ENCODE measurements around the gene KY. TPM values are rescaled to one million over a fixed set of nuclear protein-coding genes. Genes with fewer than 3 reads are reported as not detected.
A peak's percentile ranks its signal among the peaks of the same experiment; 100 is the strongest.

Gene KY
- total RNA-seq, 3 donors from 2014 or later: 0.33 to 1.2 TPM; not detected in 1

- no peak for DNase-seq (ENCODE audit: low spot score in 2 of 2)
- Histone ChIP-seq H3K9me3 (no peaks in the 10 kb centered on the region), H3K27ac (no peak overlapping the region), H3K4me3 (no peak overlapping the region), H3K27me3 (no peaks in the 10 kb centered on the region), H3K4me1 (peaks cover 0 to 5% of the 10 kb centered on the region in 2 donors), H3K36me3 (no peaks in the 10 kb centered on the region)
- intact Hi-C loops (cut with DNase I; ENCODE audit: low total_unique reads): no loop called here
- no peak for TF ChIP-seq POLR2A (IDR thresholded peaks at IDR 0.05)
- TF ChIP-seq CTCF (IDR thresholded peaks at IDR 0.05): no peak
Observed at GRCh38 chr3:134608771-134609435, 41.9 kb downstream of the KY start.

GRCh38 chr3:134608023-134608770 is 42.6 kb downstream of the KY start:
- no peak for TF ChIP-seq POLR2AphosphoS5 (IDR thresholded peaks at IDR 0.05)
- no peaks in the 10 kb centered on the region for H3K9me3 ChIP-seq
- H3K36me3 ChIP-seq: no peaks in the 10 kb centered on the region
- no peaks in the 10 kb centered on the region for H3K27me3 ChIP-seq
- intact Hi-C loops (cut with DNase I; ENCODE audit: low total_unique reads): no loop called here
- H3K4me1 ChIP-seq: peaks cover 0 to 5% of the 10 kb centered on the region in 2 donors
- H3K4me3 ChIP-seq: no peak overlapping the region
- no peak for DNase-seq (ENCODE audit: low spot score in 2 of 2)
- no peak overlapping the region for H3K27ac ChIP-seq

- H3K27ac ChIP-seq: no peak overlapping the region
- intact Hi-C loops (cut with DNase I; ENCODE audit: low total_unique reads): no loop called here
- DNase-seq (ENCODE audit: low spot score in 2 of 2): no peak
- H3K9me3 ChIP-seq: no peaks in the 10 kb centered on the region
- H3K27me3 ChIP-seq: no peaks in the 10 kb centered on the region
- TF ChIP-seq POLR2AphosphoS5 (IDR thresholded peaks at IDR 0.05) (no peak), CTCF (IDR thresholded peaks at IDR 0.05) (no peak), POLR2A (IDR thresholded peaks at IDR 0.05) (no peak)
- peaks cover 0 to 5% of the 10 kb centered on the region in 2 donors for H3K4me1 ChIP-seq
- H3K36me3 ChIP-seq: no peaks in the 10 kb centered on the region
- no peak overlapping the region for H3K4me3 ChIP-seq
Observed at GRCh38 chr3:134607054-134608022, 43.5 kb downstream of the KY start.

GRCh38 chr3:134606033-134607025 is 44.5 kb downstream of the KY start:
- DNase-seq (ENCODE audit: low spot score in 2 of 2): no peak
- intact Hi-C loops (cut with DNase I; ENCODE audit: low total_unique reads): no loop called here

More at GRCh38 chr3:134606033-134607025, 44.5 kb downstream of the KY start:
- H3K4me1 ChIP-seq: peaks cover 0 to 5% of the 10 kb centered on the region in 2 donors
- no peaks in the 10 kb centered on the region for H3K9me3 ChIP-seq
- H3K36me3 ChIP-seq: no peaks in the 10 kb centered on the region
- no peaks in the 10 kb centered on the region for H3K27me3 ChIP-seq
- TF ChIP-seq CTCF (IDR thresholded peaks at IDR 0.05) (no peak), POLR2A (IDR thresholded peaks at IDR 0.05) (no peak), POLR2AphosphoS5 (IDR thresholded peaks at IDR 0.05) (no peak)
- peak overlapping the region in 1 of 2 donors; percentile 55 for H3K27ac ChIP-seq
- H3K4me3 ChIP-seq: no peak overlapping the region

Measured in breast epithelium (tissue), 4 donors.